Upper lobe of left lung (tissue), 6 donors: ENCODE measurements around the gene CTSL. TPM values are rescaled to one million over a fixed set of nuclear protein-coding genes. Genes with fewer than 3 reads are reported as not detected.

Source experiments
- ATAC-seq, 2 donors: fragments of 200-7000 bp; cut with Tn5 transposase; one replicate each; pipeline ENCODE4 v1.9.1; 2022; ENCODE audit warnings: mild to moderate bottlenecking in 2 of 2, moderate library complexity in 2 of 2; ENCODE audit not compliant: low FRiP score in 2 of 2
- DNase-seq, 2 donors: peaks; one replicate each; pipeline ENCODE4 v3.0.0-alpha.2; 2019 to 2020
- H3K27ac ChIP-seq, 4 donors: fragments of 200-600 bp; sonication (generic); one replicate each; pipeline ENCODE4 v1.5.1; 2016 to 2019
- H3K27me3 ChIP-seq, 4 donors: fragments of 200-600 bp; sonication (generic); one replicate each; pipeline ENCODE4 v1.5.1; 2017 to 2019
- H3K36me3 ChIP-seq, 4 donors: fragments of 200-600 bp; sonication (generic); one replicate each; pipeline ENCODE4 v1.5.1; 2016 to 2019
- H3K4me1 ChIP-seq, 4 donors: fragments of 200-600 bp; sonication (generic); one replicate each; pipeline ENCODE4 v1.5.1; 2018 to 2019
- H3K4me3 ChIP-seq, 4 donors: fragments of 200-600 bp; sonication (generic); one replicate each; pipeline ENCODE4 v1.5.1; 2017 to 2019; ENCODE audit warnings: mild to moderate bottlenecking in 2 of 4, moderate library complexity in 1 of 4
- H3K9me3 ChIP-seq, 4 donors: fragments of 200-600 bp; sonication (generic); one replicate each; pipeline ENCODE4 v1.5.1; 2018 to 2019
- EP300 ChIP-seq, 4 donors: sonication (generic); formaldehyde crosslinking; IDR thresholded peaks; one replicate each; pipeline ENCODE4 v1.5.1; 2017; ENCODE audit warnings: antibody characterized with exemption in 4 of 4, control low read depth in 2 of 4
- POLR2A ChIP-seq, 4 donors: fragments of 450-650 bp; IDR thresholded peaks; one replicate each; pipeline ENCODE4 v1.5.1; 2016 to 2017; ENCODE audit warnings: antibody characterized with exemption in 4 of 4, mild to moderate bottlenecking in 2 of 4
- POLR2AphosphoS5 ChIP-seq, 2 donors: sonication (generic); formaldehyde crosslinking; IDR thresholded peaks; one replicate each; pipeline ENCODE4 v1.5.1; 2017; ENCODE audit warnings: antibody characterized with exemption in 2 of 2
- WGBS, 2 donors: methylation state at CpG; one replicate each; pipeline ENCODE4 v1.1.5; 2017 to 2018; 5-methylcytosine and 5-hydroxymethylcytosine counted together
- total RNA-seq, 6 donors: library from RNA; depleted of rRNA in 4 of 6; stranded (reverse); fragments of >200 nt in 4 of 6; gene quantifications; one replicate each; pipeline versions ENCODE4 v1.1.0 to v1.2.1, GENCODE V29; 2016 to 2021
- TF ChIP-seq, protein P1 (sequence below), 6 experiments: fragments of 450-650 bp in 4 of 6; fragments of 200-600 bp in 2 of 6; sonication (generic) in 2 of 6; IDR thresholded peaks; one replicate each; pipeline ENCODE4 v1.5.1; 2016 to 2019; ENCODE audit warnings: antibody characterized with exemption in 6 of 6
- donor health status: DM: no; HTN: no; CAD: no; lungs with moderate emphysema.
- donor health status: DM: no; HTN: yes; CAD: no; lungs with severe emphysema.

Gene CTSL
- total RNA-seq, 6 donors from 2014 or later, result 71.4 to 198 (median 144) TPM

GRCh38 chr9:87713988-87714330 is 12.0 kb upstream of the CTSL start:
- TF ChIP-seq EP300 (IDR thresholded peaks at IDR 0.05) (no peak), POLR2AphosphoS5 (IDR thresholded peaks at IDR 0.05) (no peak), POLR2A (IDR thresholded peaks at IDR 0.05) (no peak)
- TF ChIP-seq, protein P1, sequence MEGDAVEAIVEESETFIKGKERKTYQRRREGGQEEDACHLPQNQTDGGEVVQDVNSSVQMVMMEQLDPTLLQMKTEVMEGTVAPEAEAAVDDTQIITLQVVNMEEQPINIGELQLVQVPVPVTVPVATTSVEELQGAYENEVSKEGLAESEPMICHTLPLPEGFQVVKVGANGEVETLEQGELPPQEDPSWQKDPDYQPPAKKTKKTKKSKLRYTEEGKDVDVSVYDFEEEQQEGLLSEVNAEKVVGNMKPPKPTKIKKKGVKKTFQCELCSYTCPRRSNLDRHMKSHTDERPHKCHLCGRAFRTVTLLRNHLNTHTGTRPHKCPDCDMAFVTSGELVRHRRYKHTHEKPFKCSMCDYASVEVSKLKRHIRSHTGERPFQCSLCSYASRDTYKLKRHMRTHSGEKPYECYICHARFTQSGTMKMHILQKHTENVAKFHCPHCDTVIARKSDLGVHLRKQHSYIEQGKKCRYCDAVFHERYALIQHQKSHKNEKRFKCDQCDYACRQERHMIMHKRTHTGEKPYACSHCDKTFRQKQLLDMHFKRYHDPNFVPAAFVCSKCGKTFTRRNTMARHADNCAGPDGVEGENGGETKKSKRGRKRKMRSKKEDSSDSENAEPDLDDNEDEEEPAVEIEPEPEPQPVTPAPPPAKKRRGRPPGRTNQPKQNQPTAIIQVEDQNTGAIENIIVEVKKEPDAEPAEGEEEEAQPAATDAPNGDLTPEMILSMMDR (IDR thresholded peaks at IDR 0.05), result no peak
- H3K36me3 ChIP-seq, result peaks cover 0 to 3% (median 0%) of the 10 kb centered on the region in 4 donors
- no peaks in the 10 kb centered on the region for H3K9me3 ChIP-seq
- no peak overlapping the region for H3K4me3 ChIP-seq
- ATAC-seq (no peak), DNase-seq (no peak)
- H3K27me3 ChIP-seq, result no peaks in the 10 kb centered on the region
- peak overlapping the region; percentile 12 to 57 (median 36) for H3K27ac ChIP-seq
- 56 to 65% methylated on average over 5 of the region's 5 CpGs for WGBS, 2 donors
- peaks cover 0 to 17% (median 10%) of the 10 kb centered on the region in 4 donors for H3K4me1 ChIP-seq

DNA sequence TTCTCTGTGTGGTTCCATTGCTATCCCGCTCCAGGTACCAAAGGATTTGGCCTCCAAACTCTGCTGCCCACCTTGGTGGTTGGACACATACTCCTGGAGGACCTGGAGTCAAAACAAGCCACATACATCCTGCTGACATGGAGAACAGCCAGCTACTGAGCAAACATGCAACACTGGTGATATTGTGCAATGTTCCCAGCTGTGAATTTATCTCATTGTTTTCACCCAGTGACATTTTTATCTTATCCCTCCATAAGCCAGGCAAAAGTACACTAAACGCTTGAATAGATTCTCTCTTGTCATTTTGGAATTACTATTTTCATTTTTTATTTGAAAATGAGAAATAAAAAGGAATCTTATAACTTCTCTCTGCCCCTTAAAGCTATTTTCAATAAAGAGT is 11.1 kb upstream of the CTSL start:
- Histone ChIP-seq H3K27me3 (no peaks in the 10 kb centered on the region), H3K36me3 (no peaks in the 10 kb centered on the region), H3K9me3 (no peaks in the 10 kb centered on the region), H3K4me1 (peaks cover 0 to 17% (median 10%) of the 10 kb centered on the region in 4 donors), H3K4me3 (no peak overlapping the region), H3K27ac (peak overlapping the region in 3 of 4 donors; percentile 12 to 59 (median 41))
- WGBS, 2 donors, result 64 to 65% methylated on average over 2 of the region's 2 CpGs
- DNase-seq (peak in 1 of 2 donors; percentile 66), ATAC-seq (peak in 1 of 2 donors; percentile 27)
- TF ChIP-seq EP300 (IDR thresholded peaks at IDR 0.05), result peak in 1 of 4 donors; percentile 47
- TF ChIP-seq, protein P1 (IDR thresholded peaks at IDR 0.05), result no peak
- TF ChIP-seq POLR2A (IDR thresholded peaks at IDR 0.05), result no peak
- TF ChIP-seq POLR2AphosphoS5 (IDR thresholded peaks at IDR 0.05), result peak; percentile 33 to 68

- peaks cover 0 to 17% (median 10%) of the 10 kb centered on the region in 4 donors for H3K4me1 ChIP-seq
- TF ChIP-seq, protein P1 (IDR thresholded peaks at IDR 0.05), result no peak
- TF ChIP-seq EP300 (IDR thresholded peaks at IDR 0.05) (no peak), POLR2AphosphoS5 (IDR thresholded peaks at IDR 0.05) (no peak), POLR2A (IDR thresholded peaks at IDR 0.05) (no peak)
- H3K4me3 ChIP-seq, result no peak overlapping the region
- H3K9me3 ChIP-seq, result no peaks in the 10 kb centered on the region
- H3K27ac ChIP-seq, result no peak overlapping the region
- H3K36me3 ChIP-seq, result no peaks in the 10 kb centered on the region
- DNase-seq (no peak), ATAC-seq (no peak)
- H3K27me3 ChIP-seq, result no peaks in the 10 kb centered on the region
- WGBS, 2 donors, result 58 to 91% methylated on average over 2 of the region's 2 CpGs
Measured at GRCh38 chr9:87716141-87716540, 9.8 kb upstream of the CTSL start.

GRCh38 chr9:87717456-87717855 is 8.5 kb upstream of the CTSL start:
- Histone ChIP-seq H3K4me1 (peaks cover 0 to 9% (median 4%) of the 10 kb centered on the region in 4 donors), H3K36me3 (no peaks in the 10 kb centered on the region), H3K9me3 (no peaks in the 10 kb centered on the region), H3K27ac (no peak overlapping the region), H3K4me3 (no peak overlapping the region), H3K27me3 (no peaks in the 10 kb centered on the region)
- WGBS, 2 donors, result 84 to 91% methylated on average over 1 of the region's 1 CpG
- no peak for TF ChIP-seq POLR2A (IDR thresholded peaks at IDR 0.05)
- TF ChIP-seq, protein P1 (IDR thresholded peaks at IDR 0.05), result no peak
- no peak for TF ChIP-seq EP300 (IDR thresholded peaks at IDR 0.05)
- no peak for TF ChIP-seq POLR2AphosphoS5 (IDR thresholded peaks at IDR 0.05)
- DNase-seq, result no peak
- ATAC-seq, result no peak

GRCh38 chr9:87718231-87718630 is 7.7 kb upstream of the CTSL start:
- WGBS, 2 donors, result 93 to 96% methylated on average over 3 of the region's 3 CpGs
- DNase-seq (no peak), ATAC-seq (no peak)
- H3K4me3 ChIP-seq, result no peak overlapping the region
- H3K9me3 ChIP-seq, result no peaks in the 10 kb centered on the region
- H3K27me3 ChIP-seq, result no peaks in the 10 kb centered on the region
- no peak for TF ChIP-seq EP300 (IDR thresholded peaks at IDR 0.05)
- H3K36me3 ChIP-seq, result no peaks in the 10 kb centered on the region
- H3K27ac ChIP-seq, result no peak overlapping the region
- peaks cover 0 to 9% (median 4%) of the 10 kb centered on the region in 4 donors for H3K4me1 ChIP-seq
